Right lobe of liver (tissue), 6 donors: ENCODE data around the gene PLXND1. TPM values are rescaled to one million over a fixed set of nuclear protein-coding genes. Genes with fewer than 3 reads are reported as not detected.

Experiments
- ATAC-seq, 4 donors: fragments of 200-7000 bp; cut with Tn5 transposase; one replicate each; pipeline ENCODE4 v1.9.1; 2020; ENCODE audit warnings: mild to moderate bottlenecking in 4 of 4, moderate library complexity in 4 of 4
- DNase-seq, 3 donors: peaks; one replicate each; pipeline ENCODE4 v3.0.0-alpha.2; 2020
- H3K27ac ChIP-seq, 3 donors: fragments of 200-600 bp; one replicate each; pipeline ENCODE4 v1.8.0; 2022
- H3K27me3 ChIP-seq, 2 donors: fragments of 200-600 bp; one replicate each; pipeline ENCODE4 v1.8.0; 2022
- H3K36me3 ChIP-seq, 4 donors: fragments of 200-600 bp; sonication (generic) in 1 of 4; one replicate each; pipeline versions ENCODE4 v1.5.1 to v1.8.0; 2017 to 2022; ENCODE audit warnings: control low read depth in 1 of 4
- H3K4me1 ChIP-seq, 4 donors: fragments of 200-600 bp; sonication (generic) in 1 of 4; one replicate each; pipeline versions ENCODE4 v1.5.1 to v1.8.0; 2017 to 2022; ENCODE audit warnings: control low read depth in 1 of 4
- H3K4me3 ChIP-seq, 3 donors: fragments of 200-600 bp; one replicate each; pipeline ENCODE4 v1.8.0; 2022
- H3K9me3 ChIP-seq, 4 donors: fragments of 200-600 bp; sonication (generic) in 1 of 4; one replicate each; pipeline versions ENCODE4 v1.5.1 to v1.8.0; 2017 to 2022; ENCODE audit warnings: control low read depth in 1 of 4
- POLR2A ChIP-seq: fragments of 450-650 bp; IDR thresholded peaks from one replicate; pipeline ENCODE4 v1.6.1; 2017; ENCODE audit warnings: antibody characterized with exemption, mild to moderate bottlenecking
- WGBS: methylation state at CpG from one replicate; pipeline ENCODE4 v1.1.6; 2018; ENCODE audit warnings: low coverage, low lambda C conversion rate; ENCODE audit not compliant: insufficient coverage; ENCODE audit errors: missing lambda C conversion rate; 5-methylcytosine and 5-hydroxymethylcytosine counted together
- intact Hi-C, 2 donors: fragments of 100-400 bp; cut with DNase I; formaldehyde crosslinking; loops; one replicate each; pipeline versions ENCODE4 v1.11.2 to v1.14.1; 2022
- total RNA-seq, 6 experiments: library from RNA; depleted of rRNA in 2 of 6; stranded (reverse); fragments of >200 nt in 2 of 6; fragmentation: NEBNext Ultra II Directional in 3 of 6; extraction: Animal tissue kit (Norgen Biotek cat#: 25700) in 3 of 6; gene quantifications; one replicate each; pipeline versions ENCODE4 v1.1.0 to v1.2.4, GENCODE V29; 2016 to 2023
- TF ChIP-seq, protein P1 (sequence below), 4 donors: fragments of 200-600 bp in 3 of 4; fragments of 450-650 bp in 1 of 4; IDR thresholded peaks; one replicate each; pipeline versions ENCODE4 v1.5.1 to v1.8.0; 2016 to 2022; ENCODE audit warnings: antibody characterized with exemption in 4 of 4, mild to moderate bottlenecking in 2 of 4
- donor health status: DM: no; HTN: yes; CAD: no.
- donor health status: DM: no; HTN: no; CAD: no.
- donor health status: DM: no; HTN: no; CAD: no.
- donor health status: DM: no; HTN: yes; CAD: no.
- donor health status: DM: no; HTN: yes; CAD: no.

The PLXND1 gene
- total RNA-seq, 6 experiments from 2014 or later: 27.0 to 48.8 (median 29.6) TPM

DNA sequence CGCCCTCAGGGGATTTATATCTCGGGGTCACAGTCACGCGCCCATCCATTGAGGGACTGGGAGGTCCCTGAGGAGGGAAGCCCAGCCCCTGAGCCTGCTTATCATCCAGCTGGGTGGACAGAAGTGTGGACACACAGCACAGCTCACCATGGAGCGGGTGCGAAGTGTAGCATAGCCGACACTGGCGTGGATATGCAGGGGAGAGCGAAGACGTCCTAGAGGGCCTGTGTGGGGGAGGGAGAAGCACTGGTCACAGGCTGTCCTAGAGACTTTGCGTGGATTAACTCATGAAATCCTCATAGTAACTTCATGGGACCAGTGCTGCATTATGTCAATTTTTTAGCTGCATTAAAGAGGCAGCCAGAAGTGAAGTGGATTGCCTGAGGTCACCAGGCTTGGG, 26.1 kb upstream of the PLXND1 start:
- no peaks in the 10 kb centered on the region for H3K36me3 ChIP-seq
- no peak for DNase-seq
- 93% methylated on average over 7 of the region's 11 CpGs for WGBS
- peaks cover 0 to 5% (median 0%) of the 10 kb centered on the region in 4 donors for H3K4me1 ChIP-seq
- no peak for ATAC-seq
- H3K27ac ChIP-seq: no peak overlapping the region
- H3K27me3 ChIP-seq: no peaks in the 10 kb centered on the region
- intact Hi-C loops: loop anchor here (10.0 kb wide), 2 partner anchors 192 to 292 kb away; no protein-coding TSS in a partner anchor
- TF ChIP-seq POLR2A: no peak
- TF ChIP-seq, protein P1, sequence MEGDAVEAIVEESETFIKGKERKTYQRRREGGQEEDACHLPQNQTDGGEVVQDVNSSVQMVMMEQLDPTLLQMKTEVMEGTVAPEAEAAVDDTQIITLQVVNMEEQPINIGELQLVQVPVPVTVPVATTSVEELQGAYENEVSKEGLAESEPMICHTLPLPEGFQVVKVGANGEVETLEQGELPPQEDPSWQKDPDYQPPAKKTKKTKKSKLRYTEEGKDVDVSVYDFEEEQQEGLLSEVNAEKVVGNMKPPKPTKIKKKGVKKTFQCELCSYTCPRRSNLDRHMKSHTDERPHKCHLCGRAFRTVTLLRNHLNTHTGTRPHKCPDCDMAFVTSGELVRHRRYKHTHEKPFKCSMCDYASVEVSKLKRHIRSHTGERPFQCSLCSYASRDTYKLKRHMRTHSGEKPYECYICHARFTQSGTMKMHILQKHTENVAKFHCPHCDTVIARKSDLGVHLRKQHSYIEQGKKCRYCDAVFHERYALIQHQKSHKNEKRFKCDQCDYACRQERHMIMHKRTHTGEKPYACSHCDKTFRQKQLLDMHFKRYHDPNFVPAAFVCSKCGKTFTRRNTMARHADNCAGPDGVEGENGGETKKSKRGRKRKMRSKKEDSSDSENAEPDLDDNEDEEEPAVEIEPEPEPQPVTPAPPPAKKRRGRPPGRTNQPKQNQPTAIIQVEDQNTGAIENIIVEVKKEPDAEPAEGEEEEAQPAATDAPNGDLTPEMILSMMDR (IDR thresholded peaks at IDR 0.05): no peak
- H3K4me3 ChIP-seq: no peak overlapping the region
- peaks cover 0 to 3% (median 0%) of the 10 kb centered on the region in 4 donors for H3K9me3 ChIP-seq

DNA sequence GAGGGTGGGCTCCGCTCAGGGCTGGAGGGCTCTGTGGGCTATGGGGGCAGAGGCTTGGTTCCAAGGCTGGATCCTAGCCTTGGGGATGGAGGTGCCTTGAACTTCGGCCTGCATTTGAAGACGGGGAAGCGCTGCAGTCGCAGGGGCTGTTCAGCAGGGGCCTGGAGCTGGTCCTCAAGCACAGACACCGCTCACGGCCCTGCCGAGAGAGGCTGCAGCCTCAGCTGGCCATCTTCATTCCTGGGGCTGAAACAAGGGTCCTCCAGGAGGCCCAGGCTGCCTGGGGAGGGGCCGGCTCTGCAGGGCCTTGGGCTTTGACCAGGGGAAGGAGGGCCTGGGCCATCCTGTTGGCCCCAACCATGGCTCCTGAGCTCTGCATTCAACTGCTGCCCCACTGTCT, 25.6 kb upstream of the PLXND1 start:
- no peak overlapping the region for H3K27ac ChIP-seq
- no peak overlapping the region for H3K4me3 ChIP-seq
- H3K36me3 ChIP-seq: no peaks in the 10 kb centered on the region
- peak in 1 of 3 donors; percentile 14 for DNase-seq
- peaks cover 0 to under 1% (median 0%) of the 10 kb centered on the region in 4 donors for H3K9me3 ChIP-seq
- no peaks in the 10 kb centered on the region for H3K27me3 ChIP-seq
- ATAC-seq: no peak
- H3K4me1 ChIP-seq: peaks cover 0 to 5% (median 0%) of the 10 kb centered on the region in 4 donors
- no CpG with 5 or more reads among the region's 9 CpGs for WGBS
- intact Hi-C loops: loop anchor here (10.0 kb wide), 2 partner anchors 193 to 293 kb away; no protein-coding TSS in a partner anchor
- TF ChIP-seq, protein P1 (IDR thresholded peaks at IDR 0.05): no peak

DNA sequence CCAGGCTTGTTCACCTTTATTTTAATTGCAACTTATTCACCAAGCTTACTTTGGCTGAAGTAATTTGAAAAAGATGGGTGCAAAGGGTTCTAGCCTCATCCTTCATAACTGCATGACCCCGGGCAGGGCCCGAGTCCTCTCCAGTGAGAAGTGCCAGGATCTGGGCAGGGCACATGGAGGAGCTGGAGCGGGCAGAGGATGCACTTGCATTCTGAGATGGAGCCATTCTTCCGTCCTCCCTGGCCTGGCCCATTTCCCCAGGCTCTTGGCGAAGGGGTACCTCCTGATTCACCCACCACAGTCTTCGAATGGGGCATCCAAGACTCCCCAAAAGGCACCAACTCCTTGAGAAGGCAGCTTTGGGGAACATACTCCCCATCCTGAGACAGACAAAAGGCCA, 22.5 kb upstream of the PLXND1 start:
- Histone ChIP-seq H3K4me1 (peaks cover 0 to 23% (median 2%) of the 10 kb centered on the region in 4 donors), H3K4me3 (no peak overlapping the region), H3K27ac (no peak overlapping the region), H3K9me3 (no peaks in the 10 kb centered on the region), H3K27me3 (no peaks in the 10 kb centered on the region), H3K36me3 (no peaks in the 10 kb centered on the region)
- DNase-seq (peak in 1 of 3 donors; percentile 14), ATAC-seq (no peak)
- 77% methylated on average over 5 of the region's 6 CpGs for WGBS
- TF ChIP-seq, protein P1 (IDR thresholded peaks at IDR 0.05): no peak
- no peak for TF ChIP-seq POLR2A
- intact Hi-C loops: no loop called here

DNA sequence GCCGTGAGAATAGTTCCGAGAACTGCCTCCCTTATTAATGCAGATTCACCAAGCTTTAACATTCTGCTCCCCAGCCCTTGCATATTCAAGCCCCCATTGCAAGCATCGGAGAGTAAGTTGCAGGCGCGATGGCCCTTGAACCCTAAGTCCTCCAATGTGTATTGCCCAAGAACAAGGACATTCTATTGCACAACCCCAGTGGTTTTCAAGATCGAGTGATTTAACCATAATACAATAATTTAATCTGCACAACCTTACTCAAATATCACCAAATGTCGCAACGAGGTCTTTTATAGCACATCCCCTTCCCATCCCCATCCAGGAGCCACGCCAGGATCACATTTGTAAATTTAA, 21.7 kb upstream of the PLXND1 start:
- TF ChIP-seq POLR2A: no peak
- TF ChIP-seq, protein P1 (IDR thresholded peaks at IDR 0.05): no peak
- H3K27ac ChIP-seq: peak overlapping the region; percentile 85 to 97 (median 92)
- DNase-seq: no peak
- 7% methylated on average over 7 of the region's 9 CpGs for WGBS
- H3K36me3 ChIP-seq: no peaks in the 10 kb centered on the region
- intact Hi-C loops: no loop called here
- ATAC-seq: peak in 3 of 4 donors; percentile 0 to 1 (median 1)
- no peaks in the 10 kb centered on the region for H3K27me3 ChIP-seq
- no peaks in the 10 kb centered on the region for H3K9me3 ChIP-seq
- peak overlapping the region in 2 of 3 donors; percentile 72 to 78 for H3K4me3 ChIP-seq
- H3K4me1 ChIP-seq: peaks cover 0 to 23% (median 2%) of the 10 kb centered on the region in 4 donors
